Muscle of leg (tissue), 11 donors: ENCODE measurements around the gene ATP23. TPM values are rescaled to one million over a fixed set of nuclear protein-coding genes. Genes with fewer than 3 reads are reported as not detected.

Source experiments
- DNase-seq: peaks from one replicate; pipeline ENCODE4 v3.0.0; 2013
- H3K27ac ChIP-seq: one replicate; pipeline ENCODE4 v1.5.1; 2013; ENCODE audit warnings: mild to moderate bottlenecking, low read length, control low read depth
- H3K27me3 ChIP-seq: one replicate; pipeline ENCODE4 v1.6.1; 2013; ENCODE audit warnings: low read length; ENCODE audit not compliant: control insufficient read depth, insufficient read depth
- H3K36me3 ChIP-seq: one replicate; pipeline ENCODE4 v1.6.1; 2013; ENCODE audit warnings: low read length; ENCODE audit not compliant: control insufficient read depth, insufficient read depth
- H3K4me1 ChIP-seq: one replicate; pipeline ENCODE4 v1.6.1; 2013; ENCODE audit warnings: low read length; ENCODE audit not compliant: control insufficient read depth, insufficient read depth
- H3K4me3 ChIP-seq: one replicate; pipeline ENCODE4 v1.5.1; 2013; ENCODE audit warnings: low read length, control low read depth
- H3K9me3 ChIP-seq: replicated peaks from 2 replicates; pipeline ENCODE4 v1.6.1; 2013; ENCODE audit warnings: low read depth, low read length; ENCODE audit not compliant: control insufficient read depth
- WGBS: methylation state at CpG from one replicate; pipeline ENCODE4 v1.1.5; 2013; ENCODE audit warnings: missing lambda C conversion rate; ENCODE audit not compliant: insufficient coverage; 5-methylcytosine and 5-hydroxymethylcytosine counted together
- polyA plus RNA-seq, 8 donors: library from polyadenylated mRNA; unstranded; fragments of 120-200 nt; gene quantifications; one replicate each; pipeline versions ENCODE4 v1.2.1 to v1.2.3, GENCODE V29; 2013; ENCODE audit warnings: inconsistent platforms in 1 of 8, low replicate concordance in 1 of 8; ENCODE audit not compliant: insufficient read length in 8 of 8, insufficient read depth in 1 of 8
- total RNA-seq: library from RNA; stranded (reverse); fragments of 120-200 nt; gene quantifications from one replicate; pipeline ENCODE4 v1.2.4, GENCODE V29; 2013

The ATP23 gene
- total and polyA plus RNA-seq, 9 donors = 5.8 to 14.1 (median 9.3) TPM

GRCh38 chr12:57908511-57908910 lies 32.9 kb upstream of the ATP23 start:
- Histone ChIP-seq H3K36me3 (no peaks in the 10 kb centered on the region), H3K9me3 (no peaks in the 10 kb centered on the region), H3K4me1 (peaks cover 2% of the 10 kb centered on the region), H3K27ac (no peak overlapping the region), H3K27me3 (peaks cover 2% of the 10 kb centered on the region), H3K4me3 (no peak overlapping the region)
- no peak for DNase-seq
- 57% methylated on average over 1 of the region's 8 CpGs for WGBS

GRCh38 chr12:57909056-57909455 lies 32.3 kb upstream of the ATP23 start:
- no peak overlapping the region for H3K4me3 ChIP-seq
- H3K9me3 ChIP-seq = no peaks in the 10 kb centered on the region
- H3K4me1 ChIP-seq = peaks cover 2% of the 10 kb centered on the region
- 79% methylated on average over 2 of the region's 4 CpGs for WGBS
- no peak for DNase-seq
- H3K36me3 ChIP-seq = no peaks in the 10 kb centered on the region
- H3K27ac ChIP-seq = no peak overlapping the region
- H3K27me3 ChIP-seq = peaks cover 2% of the 10 kb centered on the region

GRCh38 chr12:57909611-57910010 lies 31.8 kb upstream of the ATP23 start:
- Histone ChIP-seq H3K9me3 (no peaks in the 10 kb centered on the region), H3K36me3 (no peaks in the 10 kb centered on the region), H3K4me3 (no peak overlapping the region), H3K27me3 (peaks cover 2% of the 10 kb centered on the region), H3K4me1 (peaks cover 2% of the 10 kb centered on the region), H3K27ac (no peak overlapping the region)
- 78% methylated on average over 3 of the region's 4 CpGs for WGBS
- no peak for DNase-seq

GRCh38 chr12:57918147-57918546 lies 23.2 kb upstream of the ATP23 start:
- no peaks in the 10 kb centered on the region for H3K9me3 ChIP-seq
- no peak for DNase-seq
- H3K27ac ChIP-seq = no peak overlapping the region
- H3K4me1 ChIP-seq = no peaks in the 10 kb centered on the region
- no peak overlapping the region for H3K4me3 ChIP-seq
- WGBS = 33% methylated on average over 2 of the region's 4 CpGs
- H3K36me3 ChIP-seq = no peaks in the 10 kb centered on the region
- no peaks in the 10 kb centered on the region for H3K27me3 ChIP-seq

- H3K27me3 ChIP-seq = no peaks in the 10 kb centered on the region
- H3K9me3 ChIP-seq = no peaks in the 10 kb centered on the region
- no peak overlapping the region for H3K27ac ChIP-seq
- H3K4me1 ChIP-seq = no peaks in the 10 kb centered on the region
- 80% methylated on average over 1 of the region's 3 CpGs for WGBS
- no peak for DNase-seq
- no peak overlapping the region for H3K4me3 ChIP-seq
- peaks cover 3% of the 10 kb centered on the region for H3K36me3 ChIP-seq
These were observed 14.3 kb upstream of the ATP23 start for GRCh38 chr12:57927086-57927485.

GRCh38 chr12:57929092-57929830 lies 12.1 kb upstream of the ATP23 start:
- DNase-seq = peak; percentile 60
- peak overlapping the region; percentile 4 for H3K27ac ChIP-seq

GRCh38 chr12:57934819-57935218 lies 6.5 kb upstream of the ATP23 start:
- Histone ChIP-seq H3K4me3 (no peak overlapping the region), H3K9me3 (no peaks in the 10 kb centered on the region), H3K36me3 (peaks cover 3% of the 10 kb centered on the region), H3K4me1 (peaks cover 4% of the 10 kb centered on the region), H3K27ac (no peak overlapping the region), H3K27me3 (no peaks in the 10 kb centered on the region)
- no CpG with 5 or more reads among the region's 4 CpGs for whole genome bisulfite sequencing
- DNase-seq = no peak

More at GRCh38 chr12:57929092-57929830, 12.1 kb upstream of the ATP23 start:
- Histone ChIP-seq H3K9me3 (no peaks in the 10 kb centered on the region), H3K36me3 (peaks cover 3% of the 10 kb centered on the region), H3K4me1 (no peaks in the 10 kb centered on the region), H3K27me3 (no peaks in the 10 kb centered on the region), H3K4me3 (no peak overlapping the region)
- WGBS = 20% methylated on average over 1 of the region's 4 CpGs

GRCh38 chr12:57935331-57935730 lies 6.0 kb upstream of the ATP23 start:
- H3K9me3 ChIP-seq = no peaks in the 10 kb centered on the region

GRCh38 chr12:57935839-57936512 lies 5.4 kb upstream of the ATP23 start:
- peaks cover 10% of the 10 kb centered on the region for H3K4me1 ChIP-seq
- peaks cover 3% of the 10 kb centered on the region for H3K36me3 ChIP-seq
- H3K9me3 ChIP-seq = no peaks in the 10 kb centered on the region
- peak; percentile 98 for DNase-seq
- WGBS = 0% methylated on average over 18 of the region's 29 CpGs
- peak overlapping the region; percentile 88 for H3K4me3 ChIP-seq
- peak overlapping the region; percentile 92 for H3K27ac ChIP-seq
- no peaks in the 10 kb centered on the region for H3K27me3 ChIP-seq

More at GRCh38 chr12:57935331-57935730, 6.0 kb upstream of the ATP23 start:
- no peak for DNase-seq
- 50% methylated on average over 2 of the region's 3 CpGs for WGBS
- peaks cover 3% of the 10 kb centered on the region for H3K36me3 ChIP-seq
- peak overlapping the region; percentile 92 for H3K27ac ChIP-seq
- peaks cover 4% of the 10 kb centered on the region for H3K4me1 ChIP-seq
- no peaks in the 10 kb centered on the region for H3K27me3 ChIP-seq
- peak overlapping the region; percentile 88 for H3K4me3 ChIP-seq

- Histone ChIP-seq H3K36me3 (peaks cover 2% of the 10 kb centered on the region), H3K4me1 (peaks cover 11% of the 10 kb centered on the region), H3K27ac (peak overlapping the region; percentile 92), H3K27me3 (no peaks in the 10 kb centered on the region), H3K9me3 (no peaks in the 10 kb centered on the region), H3K4me3 (peak overlapping the region; percentile 88)
- 86% methylated on average over 3 of the region's 3 CpGs for WGBS
- no peak for DNase-seq
These were observed 4.9 kb upstream of the ATP23 start for GRCh38 chr12:57936513-57936883.
